Esophagus muscularis mucosa (tissue), 4 donors: Measurements from ENCODE around the gene SPEM3.

Source experiments
- CTCF ChIP-seq, 3 experiments: fragments of 200-600 bp in 2 of 3; fragments of 450-650 bp in 1 of 3; sonication (generic) in 2 of 3; IDR thresholded peaks; one replicate each; pipeline ENCODE4 v1.5.1; 2017 to 2019; ENCODE audit warnings: antibody characterized with exemption in 3 of 3, mild to moderate bottlenecking in 2 of 3, moderate library complexity in 1 of 3
- EP300 ChIP-seq: sonication (generic); formaldehyde crosslinking; IDR thresholded peaks from one replicate; pipeline ENCODE4 v1.6.1; 2017; ENCODE audit warnings: antibody characterized with exemption
- POLR2A ChIP-seq: fragments of 450-650 bp; IDR thresholded peaks from one replicate; pipeline ENCODE4 v1.6.1; 2017; ENCODE audit warnings: antibody characterized with exemption, moderate library complexity, mild to moderate bottlenecking, low read depth
- POLR2AphosphoS5 ChIP-seq, 2 donors: sonication (generic); formaldehyde crosslinking; IDR thresholded peaks; one replicate each; pipeline ENCODE4 v1.6.1; 2017; ENCODE audit warnings: antibody characterized with exemption in 2 of 2

- TF ChIP-seq POLR2AphosphoS5 (IDR thresholded peaks at IDR 0.05) (no peak), POLR2A (no peak), CTCF (IDR thresholded peaks at IDR 0.05) (no peak), EP300 (no peak)
Observed at GRCh38 chr17:7415784-7416183, 12.9 kb upstream of the SPEM3 start.
